ENCODE data around the gene YY2. TPM values are rescaled to one million over a fixed set of nuclear protein-coding genes. Genes with fewer than 3 reads are reported as not detected.
A peak's percentile ranks its signal among the peaks of the same experiment; 100 is the strongest.
"Not testable (repeated sequence)": the region's sequence is repeated elsewhere in the genome, so short reads cannot be mapped to it uniquely, and the experiment has no call there.

The YY2 gene
- total RNA-seq, 2 experiments from 2014 or later: 1.5 to 2.1 TPM

DNA sequence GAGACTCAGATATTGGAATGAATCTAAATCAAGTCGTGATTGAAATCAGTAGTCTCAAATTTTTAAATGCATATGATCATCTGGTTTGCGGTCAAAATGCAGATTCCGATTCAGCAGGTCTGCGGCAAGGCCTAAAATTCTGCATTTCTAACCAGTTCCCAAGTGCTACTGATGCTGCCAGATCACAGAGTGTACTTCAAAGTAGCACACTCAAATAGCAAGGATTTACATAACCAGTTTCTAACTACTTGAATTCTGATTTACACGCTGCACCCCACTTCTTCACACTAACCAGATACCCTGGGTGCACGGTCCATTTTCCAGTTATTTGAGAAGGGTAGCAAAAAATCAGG is 15.6 kb upstream of the YY2 start:
- H3K27ac Mint-ChIP-seq: peak overlapping the region; percentile 89
- CTCF ChIA-PET: no interaction called here
- H3K27me3 Mint-ChIP-seq (ENCODE audit: low read depth): no peaks in the 10 kb centered on the region
- H3K36me3 Mint-ChIP-seq (ENCODE audit: low read depth): peaks cover 8% of the 10 kb centered on the region
- DNase-seq: peak; percentile 28
- H3K4me1 Mint-ChIP-seq (ENCODE audit: low read depth): peaks cover 8% of the 10 kb centered on the region
- peak; percentile 12 for ATAC-seq
- H3K9me3 Mint-ChIP-seq (ENCODE audit: insufficient read depth): no peaks in the 10 kb centered on the region
- peak overlapping the region; percentile 88 for H3K4me3 Mint-ChIP-seq
- POLR2A ChIA-PET: interaction anchor here (1.1 kb wide), 1 partner anchor 133 kb away, joined by 5 read pairs; no protein-coding TSS in a partner anchor

DNA sequence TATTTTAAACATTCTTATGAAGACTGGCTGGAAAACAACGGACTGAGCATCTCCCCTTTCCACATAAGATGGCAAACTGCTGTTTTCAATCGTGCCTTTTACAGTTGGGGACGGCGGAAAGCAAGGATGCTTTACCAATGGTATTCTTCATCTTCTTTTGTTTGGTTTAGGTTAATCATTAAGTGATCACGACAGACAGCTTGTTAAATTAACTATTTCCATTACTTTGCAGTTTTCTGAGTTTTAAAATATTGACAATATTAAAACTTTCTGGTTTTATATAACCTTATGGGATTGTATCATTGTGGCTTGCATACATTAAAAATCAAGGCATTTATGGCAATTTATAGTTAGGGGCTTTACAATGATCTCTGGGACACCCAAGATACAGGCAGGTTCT is 12.6 kb upstream of the YY2 start:
- Mint-ChIP-seq H3K27ac (no peak overlapping the region), H3K36me3 (ENCODE audit: low read depth) (peaks cover 24% of the 10 kb centered on the region), H3K27me3 (ENCODE audit: low read depth) (no peaks in the 10 kb centered on the region), H3K4me3 (no peak overlapping the region), H3K9me3 (ENCODE audit: insufficient read depth) (no peaks in the 10 kb centered on the region), H3K4me1 (ENCODE audit: low read depth) (peaks cover 8% of the 10 kb centered on the region)
- ChIA-PET CTCF (no interaction called here), POLR2A (no interaction called here)
- ATAC-seq: no peak
- DNase-seq: no peak

DNA sequence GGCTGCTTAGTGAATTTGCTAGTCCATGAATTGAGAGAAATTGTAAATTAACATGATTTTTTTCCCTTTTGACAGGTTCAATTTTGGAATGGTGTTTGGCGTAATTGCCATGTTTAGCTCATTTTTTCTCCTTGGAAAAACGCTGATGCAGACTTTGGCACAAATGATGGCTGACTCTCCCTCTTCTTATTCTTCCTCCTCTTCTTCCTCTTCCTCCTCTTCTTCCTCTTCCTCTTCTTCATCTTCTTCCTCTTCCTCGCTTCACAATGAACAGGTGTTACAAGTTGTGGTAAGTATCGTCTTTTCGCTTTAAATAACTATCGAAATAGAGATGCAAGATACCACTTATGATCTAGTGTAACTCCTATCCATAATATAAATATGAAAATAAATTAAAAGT is 10.7 kb upstream of the YY2 start:
- no peaks in the 10 kb centered on the region for H3K27me3 Mint-ChIP-seq (ENCODE audit: low read depth)
- no peak overlapping the region for H3K4me3 Mint-ChIP-seq
- ATAC-seq (no peak), DNase-seq (no peak)
- CTCF ChIA-PET: interaction anchor here (0.8 kb wide), 1 partner anchor 128 kb away, joined by 3 read pairs; no protein-coding TSS in a partner anchor
- no peaks in the 10 kb centered on the region for H3K9me3 Mint-ChIP-seq (ENCODE audit: insufficient read depth)
- H3K27ac Mint-ChIP-seq: no peak overlapping the region
- POLR2A ChIA-PET: no interaction called here
- H3K36me3 Mint-ChIP-seq (ENCODE audit: low read depth): peaks cover 24% of the 10 kb centered on the region
- peaks cover 4% of the 10 kb centered on the region for H3K4me1 Mint-ChIP-seq (ENCODE audit: low read depth)

DNA sequence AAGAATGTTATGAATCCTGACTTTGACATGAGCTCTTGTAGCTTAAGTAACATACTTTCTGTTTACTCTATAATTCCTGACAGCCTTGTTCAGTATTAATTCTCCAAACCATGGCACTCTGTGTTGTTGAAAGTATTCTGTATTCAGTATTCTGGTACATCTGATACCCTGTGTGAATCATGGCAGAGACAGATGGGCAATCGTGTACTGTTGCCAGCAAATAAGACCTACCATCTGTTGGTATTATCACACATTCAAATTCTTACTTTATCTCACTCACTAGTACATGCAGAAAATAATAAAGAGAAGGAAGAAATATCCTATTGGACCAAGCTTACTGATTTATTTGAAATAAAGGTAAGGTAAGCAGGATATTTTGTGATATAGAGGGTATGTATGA is 8.4 kb upstream of the YY2 start:
- no peaks in the 10 kb centered on the region for H3K4me1 Mint-ChIP-seq (ENCODE audit: low read depth)
- peaks cover 23% of the 10 kb centered on the region for H3K36me3 Mint-ChIP-seq (ENCODE audit: low read depth)
- no peak overlapping the region for H3K4me3 Mint-ChIP-seq
- ATAC-seq (no peak), DNase-seq (no peak)
- H3K27me3 Mint-ChIP-seq (ENCODE audit: low read depth): no peaks in the 10 kb centered on the region
- ChIA-PET POLR2A (no interaction called here), CTCF (no interaction called here)
- H3K27ac Mint-ChIP-seq: no peak overlapping the region
- no peaks in the 10 kb centered on the region for H3K9me3 Mint-ChIP-seq (ENCODE audit: insufficient read depth)

DNA sequence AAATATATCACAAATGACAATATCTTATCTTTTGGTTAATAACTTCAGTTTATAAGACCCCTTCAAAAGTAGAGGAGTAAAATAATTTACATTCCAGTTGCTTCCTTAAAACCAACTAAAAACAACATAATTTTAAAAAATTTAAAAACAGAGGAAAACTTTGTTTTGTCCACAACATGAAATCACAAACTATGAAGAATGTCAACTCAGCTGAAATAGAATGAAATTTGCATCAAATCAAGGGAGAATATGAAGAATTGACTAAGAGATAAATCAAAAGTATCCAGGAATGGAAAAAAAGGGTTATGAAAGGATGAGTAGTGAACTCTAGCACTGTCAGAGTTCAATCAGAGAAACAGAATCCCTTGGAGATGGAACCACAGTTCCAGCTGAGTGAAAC is 2.2 kb upstream of the YY2 start:
- ChIA-PET CTCF (no interaction called here), POLR2A (interaction anchor here (1.3 kb wide), 1 partner anchor 15 kb away, joined by 4 read pairs; the partner anchor contains the start of gene MBTPS2)
- H3K4me3 Mint-ChIP-seq: no peak overlapping the region
- no peak overlapping the region for H3K27ac Mint-ChIP-seq
- DNase-seq (no peak), ATAC-seq (no peak)
- no peaks in the 10 kb centered on the region for H3K27me3 Mint-ChIP-seq (ENCODE audit: low read depth)
- H3K36me3 Mint-ChIP-seq (ENCODE audit: low read depth): peaks cover 28% of the 10 kb centered on the region
- H3K4me1 Mint-ChIP-seq (ENCODE audit: low read depth): no peaks in the 10 kb centered on the region
- no peaks in the 10 kb centered on the region for H3K9me3 Mint-ChIP-seq (ENCODE audit: insufficient read depth)

DNA sequence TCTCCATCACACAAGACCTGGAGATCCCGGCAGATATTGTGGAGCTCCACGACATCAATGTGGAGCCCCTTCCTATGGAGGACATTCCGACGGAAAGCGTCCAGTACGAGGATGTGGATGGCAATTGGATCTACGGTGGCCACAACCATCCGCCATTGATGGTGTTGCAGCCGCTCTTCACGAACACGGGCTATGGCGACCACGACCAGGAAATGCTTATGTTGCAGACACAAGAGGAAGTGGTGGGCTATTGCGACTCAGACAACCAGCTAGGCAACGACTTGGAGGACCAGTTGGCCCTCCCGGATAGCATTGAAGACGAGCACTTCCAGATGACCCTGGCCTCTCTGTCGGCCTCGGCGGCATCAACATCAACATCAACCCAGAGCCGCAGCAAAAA is 717 bp downstream of the YY2 start:
- no peaks in the 10 kb centered on the region for H3K4me1 Mint-ChIP-seq (ENCODE audit: low read depth)
- H3K9me3 Mint-ChIP-seq (ENCODE audit: insufficient read depth): no peaks in the 10 kb centered on the region
- no peaks in the 10 kb centered on the region for H3K27me3 Mint-ChIP-seq (ENCODE audit: low read depth)
- H3K4me3 Mint-ChIP-seq: no peak overlapping the region
- H3K27ac Mint-ChIP-seq: no peak overlapping the region
- no peak for DNase-seq
- peaks cover 25% of the 10 kb centered on the region for H3K36me3 Mint-ChIP-seq (ENCODE audit: low read depth)
- POLR2A ChIA-PET: no interaction called here
- CTCF ChIA-PET: no interaction called here
- ATAC-seq: no peak

DNA sequence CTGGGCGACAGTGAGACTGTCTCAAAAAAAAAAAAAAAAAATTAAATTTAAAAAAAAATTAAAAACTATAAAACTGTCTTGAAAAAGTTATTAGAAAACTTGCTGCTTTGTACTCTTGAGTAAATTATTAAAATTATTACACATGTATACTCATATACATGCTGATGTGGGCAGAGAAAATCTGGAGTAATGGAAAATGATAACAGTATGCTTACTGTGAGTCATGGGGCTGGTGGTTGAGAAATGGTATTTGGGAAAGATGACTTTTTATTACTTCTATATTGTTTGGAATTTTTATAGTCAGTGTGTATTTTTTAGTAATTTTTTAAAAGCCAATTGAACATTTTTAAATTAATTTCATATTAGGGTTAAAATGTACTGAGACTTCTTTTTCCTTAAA is 7.5 kb downstream of the YY2 start:
- ATAC-seq: no peak
- no peaks in the 10 kb centered on the region for H3K27me3 Mint-ChIP-seq (ENCODE audit: low read depth)
- CTCF ChIA-PET: no interaction called here

DNA sequence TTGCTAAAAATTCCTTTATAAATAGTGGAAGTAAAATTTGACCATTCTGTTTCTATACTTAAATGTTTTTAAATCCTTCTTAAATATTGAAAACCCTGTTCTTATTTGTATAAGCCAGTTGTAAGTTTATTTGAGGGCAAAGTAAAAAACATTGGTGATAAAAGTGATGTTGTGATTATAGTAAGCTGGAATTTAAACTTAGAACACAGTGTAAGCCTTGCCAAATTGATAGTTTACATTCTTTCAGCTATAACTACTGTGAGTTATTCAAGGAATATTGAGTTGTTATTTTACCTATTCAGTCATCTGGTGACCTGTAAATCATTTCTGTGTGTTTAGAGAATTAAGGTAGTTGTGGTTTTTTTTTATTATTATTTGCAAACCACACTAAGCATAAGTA is 9.6 kb downstream of the YY2 start:
- POLR2A ChIA-PET: no interaction called here
- DNase-seq (no peak), ATAC-seq (no peak)
- H3K9me3 Mint-ChIP-seq (ENCODE audit: insufficient read depth): no peaks in the 10 kb centered on the region
- no peaks in the 10 kb centered on the region for H3K27me3 Mint-ChIP-seq (ENCODE audit: low read depth)
- H3K27ac Mint-ChIP-seq: no peak overlapping the region
- peaks cover 4% of the 10 kb centered on the region for H3K36me3 Mint-ChIP-seq (ENCODE audit: low read depth)
- no peak overlapping the region for H3K4me3 Mint-ChIP-seq
- peaks cover 6% of the 10 kb centered on the region for H3K4me1 Mint-ChIP-seq (ENCODE audit: low read depth)
- CTCF ChIA-PET: no interaction called here

More for the DNA sequence above, 7.5 kb downstream of the YY2 start:
- DNase-seq: no peak
- Mint-ChIP-seq H3K4me1 (ENCODE audit: low read depth) (peaks cover 6% of the 10 kb centered on the region), H3K27ac (no peak overlapping the region), H3K36me3 (ENCODE audit: low read depth) (peaks cover 3% of the 10 kb centered on the region), H3K4me3 (no peak overlapping the region), H3K9me3 (ENCODE audit: insufficient read depth) (no peaks in the 10 kb centered on the region)
- POLR2A ChIA-PET: no interaction called here

DNA sequence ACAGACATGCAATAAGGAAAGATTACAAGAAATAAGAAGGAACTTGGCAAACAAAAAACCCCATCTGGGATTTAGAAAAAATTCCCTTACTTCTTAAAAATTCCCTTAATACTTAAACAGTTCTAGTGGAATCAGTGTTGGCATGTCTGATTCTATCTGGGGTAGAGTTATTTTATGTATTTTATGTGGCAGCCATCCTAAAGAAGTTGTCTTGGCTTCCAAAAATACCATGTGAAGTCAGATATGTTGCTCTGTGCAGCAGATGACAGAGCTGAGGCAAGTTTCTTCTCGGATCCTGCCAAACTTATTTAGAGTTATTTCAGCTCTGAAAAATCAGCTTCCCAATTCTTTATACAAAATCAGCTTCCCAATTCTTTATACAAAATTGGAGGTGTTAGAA is 14.7 kb downstream of the YY2 start:
- ATAC-seq (no peak), DNase-seq (no peak)
- Mint-ChIP-seq H3K27ac (no peak overlapping the region), H3K36me3 (ENCODE audit: low read depth) (peaks cover 4% of the 10 kb centered on the region), H3K4me3 (no peak overlapping the region), H3K4me1 (ENCODE audit: low read depth) (peaks cover 3% of the 10 kb centered on the region), H3K9me3 (ENCODE audit: insufficient read depth) (no peaks in the 10 kb centered on the region), H3K27me3 (ENCODE audit: low read depth) (no peaks in the 10 kb centered on the region)
- ChIA-PET POLR2A (no interaction called here), CTCF (no interaction called here)

DNA sequence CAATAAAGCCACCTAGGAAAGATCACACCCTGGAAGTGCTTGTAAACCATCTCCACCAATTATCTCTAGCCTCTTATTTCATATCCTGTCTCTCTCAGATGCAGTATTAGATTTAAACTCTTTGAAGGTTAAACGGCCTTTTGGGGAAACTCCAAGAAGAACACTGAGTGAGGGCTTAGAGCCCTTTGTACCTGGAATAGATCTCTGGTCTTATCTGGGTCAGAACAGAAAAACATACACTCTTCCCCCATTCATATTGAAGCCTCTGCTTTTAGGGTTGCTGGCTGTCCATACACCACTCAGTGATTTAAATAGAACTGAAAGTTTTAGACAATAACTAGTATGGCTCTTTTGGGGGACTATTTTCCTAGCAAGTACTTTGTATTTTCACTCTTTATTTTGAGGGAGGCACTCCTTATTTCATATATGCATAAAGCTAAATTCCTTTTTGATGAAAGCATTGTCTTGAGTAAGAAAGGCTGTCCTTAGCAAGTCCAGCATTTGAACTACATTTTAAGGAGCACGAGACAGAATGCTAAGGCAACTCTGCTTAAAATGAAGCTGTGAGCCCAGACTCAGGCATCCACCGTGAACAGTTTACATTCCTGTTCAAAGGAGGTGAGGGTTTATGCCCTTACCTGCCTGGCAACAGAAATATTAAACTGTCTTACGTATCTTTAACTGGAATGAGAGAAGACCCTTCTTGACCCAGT is 17.4 kb downstream of the YY2 start:
- POLR2A ChIA-PET: no interaction called here
- Mint-ChIP-seq H3K4me3 (no peak overlapping the region), H3K4me1 (ENCODE audit: low read depth) (peaks cover 3% of the 10 kb centered on the region), H3K9me3 (ENCODE audit: insufficient read depth) (no peaks in the 10 kb centered on the region), H3K27ac (no peak overlapping the region), H3K27me3 (ENCODE audit: low read depth) (no peaks in the 10 kb centered on the region), H3K36me3 (ENCODE audit: low read depth) (peaks cover 2% of the 10 kb centered on the region)
- no peak for DNase-seq
- CTCF ChIA-PET: no interaction called here
- ATAC-seq: no peak

DNA sequence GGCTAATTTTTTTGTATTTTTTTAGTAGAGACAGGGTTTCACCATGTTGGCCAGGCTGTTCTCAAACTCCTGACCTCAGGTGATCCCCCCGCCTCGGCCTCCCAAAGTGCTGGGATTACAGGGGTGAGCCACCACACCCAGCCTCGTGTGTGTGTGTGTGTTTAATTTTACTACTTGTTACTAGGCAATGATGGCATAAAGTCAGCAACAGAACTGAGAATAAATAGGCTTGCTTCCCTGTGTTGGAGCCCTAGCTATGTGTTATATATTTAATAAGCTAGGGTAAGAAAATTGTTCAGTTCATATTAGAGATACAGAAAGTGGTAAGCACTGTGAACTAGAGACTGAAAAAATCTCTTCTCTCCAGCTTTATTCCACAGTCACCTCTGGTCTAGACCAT is 18.4 kb downstream of the YY2 start:
- H3K36me3 Mint-ChIP-seq (ENCODE audit: low read depth): not testable (repeated sequence)

DNA sequence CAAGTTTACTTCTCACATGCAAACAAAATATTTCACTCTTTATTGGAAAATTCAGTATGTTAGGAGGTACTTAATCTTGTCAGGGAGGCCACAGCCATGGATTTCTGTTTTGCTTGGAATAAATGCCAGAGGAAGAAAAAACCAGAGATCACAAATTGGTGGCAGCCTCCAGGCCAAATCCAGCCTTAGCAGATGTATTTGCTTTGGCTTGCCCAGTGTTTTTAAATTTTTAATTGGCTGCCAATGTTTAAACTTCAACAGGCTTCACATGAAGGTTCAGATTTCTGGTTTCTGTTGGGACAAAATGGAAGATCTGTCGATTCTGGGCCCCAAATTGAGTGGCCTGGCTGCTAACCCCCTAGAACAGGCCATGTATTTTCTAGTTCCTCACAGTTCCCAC is 19.2 kb downstream of the YY2 start:
- Mint-ChIP-seq H3K4me3 (no peak overlapping the region), H3K9me3 (ENCODE audit: insufficient read depth) (no peaks in the 10 kb centered on the region), H3K36me3 (ENCODE audit: low read depth) (peaks cover 5% of the 10 kb centered on the region), H3K27ac (no peak overlapping the region), H3K4me1 (ENCODE audit: low read depth) (peaks cover 3% of the 10 kb centered on the region), H3K27me3 (ENCODE audit: low read depth) (no peaks in the 10 kb centered on the region)
- CTCF ChIA-PET: no interaction called here
- POLR2A ChIA-PET: no interaction called here
- ATAC-seq: no peak
- no peak for DNase-seq

More for the DNA sequence above, 18.4 kb downstream of the YY2 start:
- ATAC-seq; POLR2A ChIA-PET; H3K4me3 Mint-ChIP-seq; H3K4me1 Mint-ChIP-seq (ENCODE audit: low read depth); CTCF ChIA-PET; H3K27me3 Mint-ChIP-seq (ENCODE audit: low read depth); H3K9me3 Mint-ChIP-seq (ENCODE audit: insufficient read depth); DNase-seq; H3K27ac Mint-ChIP-seq: not testable (repeated sequence)

DNA sequence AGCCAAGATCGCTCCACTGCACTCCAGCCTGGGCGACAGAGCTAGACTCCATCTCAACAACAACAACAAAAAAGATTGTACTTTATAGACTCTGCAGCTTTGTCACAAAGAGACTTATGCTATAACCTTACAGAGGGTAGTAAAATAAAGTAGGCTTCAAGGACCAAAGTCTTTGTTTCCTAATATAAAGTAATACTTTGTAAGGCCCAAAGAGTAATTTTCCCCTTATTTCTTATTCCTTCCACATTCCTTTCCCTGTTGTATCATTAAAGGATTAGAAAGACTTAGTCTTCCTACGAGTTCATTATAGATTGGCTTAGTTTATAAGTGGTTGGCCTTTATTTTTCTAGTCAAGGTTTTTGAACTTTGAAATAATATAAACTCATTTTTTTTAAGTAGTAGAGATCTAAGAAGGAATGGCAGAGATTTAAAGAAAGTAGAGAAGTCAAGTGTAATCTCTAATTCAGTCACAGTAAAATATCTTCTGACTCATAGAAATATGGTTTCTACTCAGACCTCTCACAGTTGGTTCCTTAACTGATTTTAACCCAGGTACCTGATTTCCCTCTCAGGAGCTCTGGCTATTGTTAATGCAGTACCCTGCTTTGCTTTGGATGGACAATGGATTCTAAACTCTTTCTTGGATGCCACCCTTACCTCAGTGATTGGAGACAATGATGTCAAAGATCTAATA is 26.2 kb downstream of the YY2 start:
- Mint-ChIP-seq H3K27ac (no peak overlapping the region), H3K27me3 (ENCODE audit: low read depth) (no peaks in the 10 kb centered on the region), H3K9me3 (ENCODE audit: insufficient read depth) (no peaks in the 10 kb centered on the region), H3K4me1 (ENCODE audit: low read depth) (no peaks in the 10 kb centered on the region), H3K36me3 (ENCODE audit: low read depth) (peaks cover 7% of the 10 kb centered on the region), H3K4me3 (no peak overlapping the region)
- ChIA-PET POLR2A (no interaction called here), CTCF (no interaction called here)
- ATAC-seq (no peak), DNase-seq (no peak)
